Fibroblast of lung (primary cell): ENCODE results near the gene TMEM72. TPM values are rescaled to one million over a fixed set of nuclear protein-coding genes. Genes with fewer than 3 reads are reported as not detected.

ENCODE experiments used
- DNase-seq, 2 donors: peaks; one replicate each; pipeline versions ENCODE4 v3.0.0 to v3.0.0-alpha.2; 2010; ENCODE audit warnings: low read depth in 2 of 2
- H2AFZ ChIP-seq: 2 replicates; pipeline ENCODE4 v1.5.1; 2012; ENCODE audit warnings: low read length, control low read depth, inconsistent platforms
- H3K27ac ChIP-seq: 2 replicates; pipeline ENCODE4 v1.5.1; 2011; ENCODE audit warnings: low read length, control low read depth; ENCODE audit not compliant: insufficient read depth
- H3K27me3 ChIP-seq: 2 replicates; pipeline ENCODE4 v1.5.1; 2011; ENCODE audit warnings: mild to moderate bottlenecking, low read length; ENCODE audit not compliant: control insufficient read depth, insufficient read depth
- H3K36me3 ChIP-seq: 2 replicates; pipeline ENCODE4 v1.5.1; 2011; ENCODE audit warnings: low read length; ENCODE audit not compliant: control insufficient read depth, insufficient read depth
- H3K4me1 ChIP-seq: 2 replicates; pipeline ENCODE4 v1.5.1; 2011; ENCODE audit warnings: low read length; ENCODE audit not compliant: control insufficient read depth, insufficient read depth; ENCODE audit errors: extremely low read depth
- H3K4me2 ChIP-seq: 2 replicates; pipeline ENCODE4 v1.5.1; 2011; ENCODE audit warnings: low read length, control low read depth; ENCODE audit not compliant: insufficient read depth; ENCODE audit errors: extremely low read depth
- H3K4me3 ChIP-seq, 4 experiments: fragments of 200-600 bp in 1 of 4; sonication (generic) in 1 of 4; replicated peaks in 1 of 4; 2 replicates each; pipeline ENCODE4 v1.5.1; 2011 to 2016; ENCODE audit warnings: low read length in 4 of 4, low read depth in 3 of 4, mild to moderate bottlenecking in 3 of 4, control low read depth in 2 of 4, inconsistent platforms in 1 of 4, mixed read lengths in 1 of 4; ENCODE audit not compliant: insufficient read depth in 1 of 4; ENCODE audit errors: control extremely low read depth in 1 of 4
- H3K79me2 ChIP-seq: 2 replicates; pipeline ENCODE4 v1.5.1; 2012; ENCODE audit warnings: mild to moderate bottlenecking, low read length, inconsistent platforms; ENCODE audit not compliant: control insufficient read depth, insufficient read depth
- H3K9ac ChIP-seq: 2 replicates; pipeline ENCODE4 v1.5.1; 2011; ENCODE audit warnings: mild to moderate bottlenecking, low read length, control low read depth; ENCODE audit not compliant: insufficient read depth
- H3K9me3 ChIP-seq: 2 replicates; pipeline ENCODE4 v1.5.1; 2012; ENCODE audit warnings: low read depth, low read length; ENCODE audit not compliant: control insufficient read depth, insufficient read depth
- H4K20me1 ChIP-seq: 2 replicates; pipeline ENCODE4 v1.5.1; 2011; ENCODE audit warnings: low read length; ENCODE audit not compliant: control insufficient read depth, insufficient read depth; ENCODE audit errors: extremely low read depth
- CTCF ChIP-seq, 2 donors: IDR thresholded peaks in 1 of 2; conservative IDR thresholded peaks in 1 of 2; 1 replicate in 1 of 2; 2 replicates in 1 of 2; pipeline ENCODE4 v1.5.1; 2011 to 2012; ENCODE audit warnings: low read length in 2 of 2, control low read depth in 1 of 2, inconsistent platforms in 1 of 2, low read depth in 1 of 2, mild to moderate bottlenecking in 1 of 2
- EZH2 ChIP-seq: IDR thresholded peaks from 2 replicates; pipeline ENCODE4 v1.5.1; 2012; ENCODE audit warnings: low read length, control low read depth, mild to moderate bottlenecking; ENCODE audit errors: missing control alignments
- polyA plus RNA-seq, 2 donors: library from polyadenylated mRNA; depleted of rRNA in 1 of 2; stranded (reverse) in 1 of 2; unstranded in 1 of 2; fragments of >200 nt; gene quantifications; 2 replicates each; pipeline ENCODE4 v1.2.1, GENCODE V29; 2011 to 2012; ENCODE audit warnings: missing spikeins in 1 of 2
- total RNA-seq: library from RNA; depleted of rRNA; stranded (reverse); fragments of >200 nt; gene quantifications from 2 replicates; pipeline ENCODE4 v1.2.1, GENCODE V29; 2014

TMEM72 gene
- total and polyA plus RNA-seq, 2 donors (not counting 1 experiment from before 2014, with no cell fraction given) = not detected

- peak overlapping the region; percentile 70 for H3K27ac ChIP-seq
- no peak overlapping the region for H3K9ac ChIP-seq
- H3K4me1 ChIP-seq = peaks cover 42% of the 10 kb centered on the region
- H3K4me2 ChIP-seq = no peak overlapping the region
- H3K36me3 ChIP-seq = peaks cover 4% of the 10 kb centered on the region
- H2AFZ ChIP-seq = no peak overlapping the region
- H3K9me3 ChIP-seq = no peaks in the 10 kb centered on the region
- H4K20me1 ChIP-seq = no peaks in the 10 kb centered on the region
- no peaks in the 10 kb centered on the region for H3K27me3 ChIP-seq
- H3K4me3 ChIP-seq = no peak overlapping the region
- TF ChIP-seq CTCF (conservative IDR thresholded peaks at IDR 0.05 in 1 of 2, IDR thresholded peaks at IDR 0.05 in 1 of 2; ENCODE audit: low read depth in 1 of 2, low read length in 2 of 2) = no peak
- DNase-seq = no peak
- H3K79me2 ChIP-seq = peaks cover 7% of the 10 kb centered on the region
Observed at GRCh38 chr10:44979281-44980191, 68.4 kb downstream of the TMEM72 start.

- H3K9me3 ChIP-seq = no peaks in the 10 kb centered on the region
- peaks cover 7% of the 10 kb centered on the region for H3K79me2 ChIP-seq
- peak overlapping the region; percentile 44 for H2AFZ ChIP-seq
- DNase-seq = peak in 1 of 2 donors; percentile 40
- no peak overlapping the region for H3K9ac ChIP-seq
- H3K27ac ChIP-seq = peak overlapping the region; percentile 90
- H3K27me3 ChIP-seq = no peaks in the 10 kb centered on the region
- H3K36me3 ChIP-seq = peaks cover 4% of the 10 kb centered on the region
- peaks cover 47% of the 10 kb centered on the region for H3K4me1 ChIP-seq
- TF ChIP-seq EZH2 (no peak), CTCF (conservative IDR thresholded peaks at IDR 0.05 in 1 of 2, IDR thresholded peaks at IDR 0.05 in 1 of 2; ENCODE audit: low read depth in 1 of 2, low read length in 2 of 2) (no peak)
- peak overlapping the region; percentile 62 for H3K4me2 ChIP-seq
- H3K4me3 ChIP-seq = no peak overlapping the region
- H4K20me1 ChIP-seq = no peaks in the 10 kb centered on the region
Observed at GRCh38 chr10:44980309-44981171, 69.4 kb downstream of the TMEM72 start.
